Measurements from ENCODE around the gene EP400.

EP400 gene

GRCh38 chr12:132056320-132056719 is 106.6 kb downstream of the EP400 start:
- ChIA-PET CTCF (interaction anchor here (1.2 kb wide), 1 partner anchor 12 kb away, joined by 3 read pairs; no protein-coding TSS in a partner anchor), POLR2A (no interaction called here)
- TF ChIP-seq CTCF (IDR thresholded peaks at IDR 0.05; ENCODE audit: insufficient read depth, low read length, missing control alignments) = no peak
- no peak overlapping the region for H3K4me3 ChIP-seq (ENCODE audit: low read depth, low read length)
- no peak for DNase-seq (ENCODE audit: low read depth, low spot score)

GRCh38 chr12:132056951-132057350 is 107.2 kb downstream of the EP400 start:
- ChIA-PET CTCF (interaction anchor here (1.2 kb wide), 1 partner anchor 14 kb away, joined by 4 read pairs; no protein-coding TSS in a partner anchor), POLR2A (no interaction called here)
- H3K4me3 ChIP-seq (ENCODE audit: low read depth, low read length) = no peak overlapping the region
- DNase-seq (ENCODE audit: low read depth, low spot score) = no peak
- TF ChIP-seq CTCF (IDR thresholded peaks at IDR 0.05; ENCODE audit: insufficient read depth, low read length, missing control alignments) = no peak

- CTCF ChIA-PET = interaction anchor here (1.2 kb wide), 1 partner anchor 15 kb away, joined by 4 read pairs; no protein-coding TSS in a partner anchor
Measured at GRCh38 chr12:132057691-132058090, 107.9 kb downstream of the EP400 start.

GRCh38 chr12:132061197-132061596 is 111.5 kb downstream of the EP400 start:
- no peak for TF ChIP-seq CTCF (IDR thresholded peaks at IDR 0.05; ENCODE audit: insufficient read depth, low read length, missing control alignments)
- ChIA-PET POLR2A (no interaction called here), CTCF (no interaction called here)
- no peak overlapping the region for H3K4me3 ChIP-seq (ENCODE audit: low read depth, low read length)
- no peak for DNase-seq (ENCODE audit: low read depth, low spot score)

More at GRCh38 chr12:132057691-132058090, 107.9 kb downstream of the EP400 start:
- POLR2A ChIA-PET = no interaction called here
- H3K4me3 ChIP-seq (ENCODE audit: low read depth, low read length) = no peak overlapping the region
- DNase-seq (ENCODE audit: low read depth, low spot score) = no peak
- no peak for TF ChIP-seq CTCF (IDR thresholded peaks at IDR 0.05; ENCODE audit: insufficient read depth, low read length, missing control alignments)

GRCh38 chr12:132061641-132062430 is 112.1 kb downstream of the EP400 start:
- DNase-seq (ENCODE audit: low read depth, low spot score) = no peak
- H3K4me3 ChIP-seq (ENCODE audit: low read depth, low read length) = no peak overlapping the region
- CTCF ChIA-PET = interaction anchor here (1.5 kb wide), 1 partner anchor 15 kb away, joined by 4 read pairs; no protein-coding TSS in a partner anchor
- TF ChIP-seq CTCF (IDR thresholded peaks at IDR 0.05; ENCODE audit: insufficient read depth, low read length, missing control alignments) = no peak
- POLR2A ChIA-PET = no interaction called here

GRCh38 chr12:132062481-132062880 is 112.7 kb downstream of the EP400 start:
- ChIA-PET POLR2A (no interaction called here), CTCF (interaction anchor here (1.5 kb wide), 1 partner anchor 16 kb away, joined by 4 read pairs; no protein-coding TSS in a partner anchor)
- no peak for DNase-seq (ENCODE audit: low read depth, low spot score)
- no peak for TF ChIP-seq CTCF (IDR thresholded peaks at IDR 0.05; ENCODE audit: insufficient read depth, low read length, missing control alignments)
- no peak overlapping the region for H3K4me3 ChIP-seq (ENCODE audit: low read depth, low read length)
